GM18505 (cell line): ENCODE results near the gene SCN3B.

Experiments used
- ATAC-seq: cut with Tn5 transposase; IDR thresholded peaks from one replicate; pipeline ENCODE4 v1.9.1; 2021; ENCODE audit not compliant: unreplicated experiment
- POLR2A ChIP-seq: IDR thresholded peaks from 4 replicates; pipeline ENCODE4 v1.6.1; 2011; ENCODE audit warnings: borderline replicate concordance; ENCODE audit not compliant: insufficient read depth, insufficient read length; ENCODE audit errors: extremely low read depth

The SCN3B gene

GRCh38 chr11:123654566-123655081, at the start of gene SCN3B:
Gene SCN3B (minus strand): TSS chr11:123654624. CDS start chr11:123653801, 823 bp downstream.
- no peak for TF ChIP-seq POLR2A
- ATAC-seq, result peak; percentile 59

DNA sequence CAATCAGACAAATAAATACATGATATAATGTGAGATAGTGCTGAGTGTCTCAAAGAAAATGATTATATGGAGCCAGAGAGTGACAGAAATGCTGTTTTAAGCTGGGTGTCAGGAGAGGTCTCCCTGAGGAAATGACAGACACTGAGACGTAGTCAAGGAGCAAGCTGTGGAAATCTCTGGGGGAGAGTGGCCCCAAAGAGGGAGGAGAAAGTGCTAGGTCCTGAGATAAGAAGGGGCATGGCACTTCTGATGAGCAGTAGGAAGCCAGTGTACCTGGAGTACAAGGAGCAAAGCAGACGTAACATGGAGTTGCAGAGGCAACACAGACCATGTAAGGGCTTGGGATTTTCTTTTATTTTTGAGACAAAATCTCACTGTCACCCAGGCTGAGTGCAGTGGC, 48.3 kb upstream of the SCN3B start:
- no peak for TF ChIP-seq POLR2A
- no peak for ATAC-seq

- ATAC-seq, result no peak
- TF ChIP-seq POLR2A, result no peak
Measured at GRCh38 chr11:123702139-123702538, 47.7 kb upstream of the SCN3B start.

- no peak for ATAC-seq
- TF ChIP-seq POLR2A, result no peak
Measured at GRCh38 chr11:123700772-123701171, 46.3 kb upstream of the SCN3B start.

DNA sequence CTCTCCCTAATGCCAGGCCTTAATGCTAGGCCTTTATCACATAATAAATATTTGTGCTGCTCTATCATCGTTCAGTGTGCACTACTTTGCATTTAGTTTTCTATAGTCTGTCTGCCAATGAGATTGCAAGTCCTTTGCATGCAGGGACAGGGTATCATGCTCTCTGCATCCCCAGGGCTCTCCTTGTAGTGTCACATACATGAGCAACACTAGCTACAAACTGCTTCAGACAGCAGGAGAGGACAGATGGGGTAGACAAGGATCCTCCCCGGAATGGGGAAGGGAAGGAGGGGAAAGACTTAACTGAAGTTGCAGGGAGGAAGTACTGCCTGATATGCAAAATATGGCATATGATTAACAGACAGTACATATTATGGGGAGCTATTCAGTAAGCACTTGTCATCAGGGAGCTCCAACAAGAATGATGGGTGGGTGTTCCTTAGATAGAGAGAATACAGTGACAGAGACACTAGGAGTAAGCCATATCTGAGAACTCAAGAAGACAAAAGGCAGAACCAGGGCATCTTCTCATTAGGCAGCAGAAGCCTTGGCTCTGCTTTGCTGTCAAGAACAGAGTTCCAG, 44.2 kb upstream of the SCN3B start:
- TF ChIP-seq POLR2A, result no peak
- ATAC-seq, result no peak

GRCh38 chr11:123696183-123696582, 41.8 kb upstream of the SCN3B start:
- no peak for ATAC-seq
- TF ChIP-seq POLR2A, result no peak

DNA sequence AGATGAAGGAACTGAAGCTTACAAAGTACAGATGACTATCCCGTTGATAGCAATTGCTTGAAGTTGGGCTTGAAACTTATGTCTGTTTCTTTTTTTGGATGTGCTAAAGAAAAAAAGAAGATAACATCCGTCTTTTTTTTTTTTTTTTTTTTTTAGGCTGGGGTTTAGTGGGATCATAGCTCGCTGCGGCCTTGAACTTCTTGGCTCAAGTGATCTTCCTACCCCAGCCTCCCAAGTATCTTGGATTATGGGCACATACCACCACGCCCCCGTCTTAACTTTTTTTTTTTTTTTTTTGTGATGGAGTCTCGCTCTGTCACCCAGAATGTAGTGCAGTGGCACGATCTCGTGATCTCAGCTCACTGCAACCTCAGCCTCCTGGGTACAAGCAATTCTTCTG, 40.8 kb upstream of the SCN3B start:
- no peak for ATAC-seq
- TF ChIP-seq POLR2A, result no peak

DNA sequence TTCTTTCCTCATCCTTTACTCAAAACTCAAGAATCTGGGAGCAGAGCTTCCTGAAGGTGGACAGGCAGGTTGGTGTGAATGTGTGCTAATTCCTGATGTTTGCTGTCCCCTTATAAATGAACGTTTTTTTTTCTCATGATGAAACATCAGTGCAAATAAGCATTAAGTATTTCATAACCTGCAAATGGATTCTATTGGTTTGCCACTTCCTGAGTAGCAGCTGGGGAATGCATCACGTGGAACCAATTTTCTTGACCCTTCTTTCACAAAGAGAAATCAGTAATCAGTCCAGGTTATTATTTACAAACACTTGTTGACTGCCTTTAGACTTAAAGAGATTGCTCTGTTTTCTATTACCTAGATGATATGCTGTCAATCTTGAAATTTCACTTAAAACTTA, 40.1 kb upstream of the SCN3B start:
- no peak for TF ChIP-seq POLR2A
- ATAC-seq, result no peak

GRCh38 chr11:123692961-123693360, 38.5 kb upstream of the SCN3B start:
- ATAC-seq, result no peak
- TF ChIP-seq POLR2A, result no peak

DNA sequence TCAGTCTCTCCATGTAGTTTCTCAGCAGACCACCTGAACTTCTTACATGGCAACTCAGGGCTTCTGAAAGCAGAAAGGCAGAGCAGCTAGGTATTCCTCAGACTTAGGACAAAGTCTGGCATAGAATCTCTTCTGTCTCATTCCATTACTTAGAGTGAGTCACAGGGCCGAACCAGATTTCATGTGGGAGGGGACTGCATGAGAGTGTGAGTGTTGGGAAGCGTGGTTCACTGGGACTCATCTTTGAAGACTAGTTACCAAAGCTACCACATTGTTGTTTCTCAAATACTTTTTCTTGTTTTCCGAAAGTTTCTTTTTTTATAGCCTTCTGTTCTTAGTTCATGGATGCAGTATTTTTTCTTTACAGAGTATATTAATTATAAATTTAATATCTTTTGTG, 36.1 kb upstream of the SCN3B start:
- TF ChIP-seq POLR2A, result no peak
- no peak for ATAC-seq

- no peak for TF ChIP-seq POLR2A
- ATAC-seq, result no peak
Measured at GRCh38 chr11:123684601-123685000, 30.2 kb upstream of the SCN3B start.

GRCh38 chr11:123683428-123684170, 29.2 kb upstream of the SCN3B start:
- no peak for ATAC-seq
- no peak for TF ChIP-seq POLR2A

DNA sequence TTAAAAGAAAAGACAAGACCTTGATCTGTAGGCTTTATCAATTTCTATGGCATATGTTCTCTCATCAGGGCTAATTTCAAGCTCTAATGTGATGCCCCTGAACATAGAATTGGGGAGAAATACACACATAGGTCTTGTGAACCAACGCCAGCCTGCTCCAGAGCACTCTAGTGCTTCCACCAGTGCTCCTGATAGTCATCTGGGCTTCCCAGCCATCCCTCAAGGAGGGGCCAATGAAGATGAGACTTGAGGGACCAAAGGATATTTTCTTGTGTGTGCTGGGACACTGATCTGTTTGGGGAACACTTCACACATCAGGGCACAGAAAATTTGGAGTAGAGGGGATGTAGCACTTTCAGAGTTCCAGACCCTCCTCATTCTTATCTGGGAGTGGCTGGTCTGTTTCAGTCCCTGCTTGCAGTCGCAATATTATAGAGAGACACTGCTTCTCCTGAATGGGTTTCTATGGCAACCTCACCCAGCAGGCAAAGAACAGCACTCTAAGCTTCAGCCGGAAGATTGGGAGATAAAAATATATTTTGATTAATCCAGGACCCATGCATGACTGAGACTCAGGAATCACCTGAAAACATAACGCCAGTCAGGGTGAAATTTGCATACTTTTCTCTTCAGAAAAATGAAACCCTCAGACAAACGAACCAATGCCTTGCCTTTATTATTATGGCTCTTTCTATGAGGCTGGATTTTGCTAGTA, 28.4 kb upstream of the SCN3B start:
- no peak for TF ChIP-seq POLR2A
- no peak for ATAC-seq

- no peak for ATAC-seq
- no peak for TF ChIP-seq POLR2A
Measured at GRCh38 chr11:123681030-123681429, 26.6 kb upstream of the SCN3B start.
